SK-N-SH (cell line): ENCODE results near the gene YAP1. TPM values are rescaled to one million over a fixed set of nuclear protein-coding genes. Genes with fewer than 3 reads are reported as not detected.

ENCODE experiments used
- CTCF ChIA-PET: fragments of 300-600, 350-600 bp; formaldehyde crosslinking; extraction: SDS; loops from one replicate; lab custom pipeline; 2021; lab: Yijun Ruan, JAX
- POLR2A ChIA-PET: fragments of 350-600 bp; sonication (Branson Sonifier 250); formaldehyde crosslinking; extraction: SDS; loops from one replicate; lab custom pipeline; 2020; ENCODE audit warnings: antibody characterized with exemption, inconsistent platforms; lab: Yijun Ruan, JAX
- DNase-seq: peaks from one replicate; pipeline ENCODE4 v3.0.0; 2012
- H2AFZ ChIP-seq: fragments of 200-600 bp; sonication (generic); 2 replicates; pipeline ENCODE4 v1.8.1; 2016; ENCODE audit warnings: antibody characterized with exemption, mild to moderate bottlenecking, low read depth
- H3F3A ChIP-seq: fragments of 200-600 bp; sonication (generic); replicated peaks from 2 replicates; pipeline ENCODE3; 2016; ENCODE audit warnings: antibody characterized with exemption, mild to moderate bottlenecking; ENCODE audit not compliant: insufficient read depth
- H3K27ac ChIP-seq, 2 experiments: fragments of 200-500 bp in 1 of 2; fragments of 200-600 bp in 1 of 2; sonication (Bioruptor generic) in 1 of 2; sonication (generic), shearing (Covaris generic) in 1 of 2; 2 replicates each; pipeline versions ENCODE4 v1.5.1 to v1.6.1; 2014 to 2016; ENCODE audit warnings: low read depth in 2 of 2, inconsistent platforms in 1 of 2, low read length in 1 of 2, mild to moderate bottlenecking in 1 of 2, mixed read lengths in 1 of 2
- H3K27me3 ChIP-seq: fragments of 200-600 bp; sonication (generic), shearing (Covaris generic); 2 replicates; pipeline ENCODE4 v1.6.1; 2016; ENCODE audit warnings: mixed run types; ENCODE audit not compliant: insufficient read depth
- H3K36me3 ChIP-seq, 2 experiments: fragments of 200-500 bp in 1 of 2; fragments of 200-600 bp in 1 of 2; sonication (Bioruptor generic) in 1 of 2; sonication (generic) in 1 of 2; replicated peaks in 1 of 2; 2 replicates each; pipeline versions ENCODE3 to v1.5.1; 2014 to 2016; ENCODE audit warnings: low read length in 1 of 2, mild to moderate bottlenecking in 1 of 2; ENCODE audit not compliant: insufficient read depth in 2 of 2, control insufficient read depth in 1 of 2
- H3K4me1 ChIP-seq, 2 experiments: fragments of 200-500 bp in 1 of 2; fragments of 200-600 bp in 1 of 2; sonication (Bioruptor generic) in 1 of 2; sonication (generic), shearing (Covaris generic) in 1 of 2; 2 replicates each; pipeline versions ENCODE4 v1.5.1 to v1.6.1; 2014 to 2016; ENCODE audit warnings: low read depth in 1 of 2, low read length in 1 of 2, mixed run types in 1 of 2; ENCODE audit not compliant: insufficient read depth in 2 of 2, control insufficient read depth in 1 of 2
- H3K4me2 ChIP-seq: fragments of 200-600 bp; sonication (generic), shearing (Covaris generic); 2 replicates; pipeline ENCODE4 v1.6.1; 2017; ENCODE audit warnings: mixed run types
- H3K4me3 ChIP-seq, 2 experiments: fragments of 200-500 bp in 1 of 2; fragments of 200-600 bp in 1 of 2; sonication (Bioruptor generic) in 1 of 2; sonication (generic), shearing (Covaris generic) in 1 of 2; 2 replicates each; pipeline versions ENCODE4 v1.5.1 to v1.8.1; 2014 to 2016; ENCODE audit warnings: low read depth in 2 of 2, inconsistent platforms in 1 of 2, low read length in 1 of 2, mild to moderate bottlenecking in 1 of 2, mixed read lengths in 1 of 2, moderate library complexity in 1 of 2
- H3K79me2 ChIP-seq: fragments of 200-600 bp; sonication (generic); 2 replicates; pipeline ENCODE4 v1.8.1; 2017; ENCODE audit warnings: mild to moderate bottlenecking; ENCODE audit not compliant: insufficient read depth
- H3K9ac ChIP-seq: fragments of 200-600 bp; sonication (generic); 2 replicates; pipeline ENCODE4 v1.6.1; 2017; ENCODE audit warnings: mixed run types
- H3K9me2 ChIP-seq: fragments of 200-600 bp; sonication (generic); 2 replicates; pipeline ENCODE4 v1.6.1; 2017; ENCODE audit warnings: mixed run types
- H3K9me3 ChIP-seq: fragments of 200-600 bp; sonication (generic); 2 replicates; pipeline ENCODE4 v1.6.1; 2017; ENCODE audit warnings: mixed run types, mild to moderate bottlenecking, moderate library complexity
- H4K20me1 ChIP-seq: fragments of 200-600 bp; sonication (generic); 2 replicates; pipeline ENCODE4 v1.6.1; 2017; ENCODE audit warnings: mild to moderate bottlenecking, mixed run types; ENCODE audit not compliant: insufficient read depth
- EP300 ChIP-seq, 2 experiments: IDR thresholded peaks; 2 replicates each; pipeline versions ENCODE4 v1.4.0 to v1.6.1; 2012; ENCODE audit warnings: borderline replicate concordance in 1 of 2, low read depth in 1 of 2, low read length in 1 of 2
- FOXJ3 ChIP-seq: sonication (generic); formaldehyde crosslinking; IDR thresholded peaks from 2 replicates; pipeline ENCODE4 v1.5.1; 2020; ENCODE audit warnings: mild to moderate bottlenecking, missing genetic modification reagents
- FOXM1 ChIP-seq: IDR thresholded peaks from 2 replicates; pipeline ENCODE4 v1.4.0; 2012; ENCODE audit warnings: low read depth, mild to moderate bottlenecking
- IRF3 ChIP-seq: fragments of 150-350 bp; IDR thresholded peaks from 2 replicates; pipeline ENCODE4 v1.6.1; 2016; ENCODE audit warnings: mild to moderate bottlenecking, low read depth, low read length
- MAX ChIP-seq: IDR thresholded peaks from 2 replicates; pipeline ENCODE4 v1.4.0; 2012; ENCODE audit warnings: low read depth
- NFIC ChIP-seq: IDR thresholded peaks from 2 replicates; pipeline ENCODE4 v1.4.0; 2012; ENCODE audit warnings: borderline replicate concordance
- PBX3 ChIP-seq: IDR thresholded peaks from 2 replicates; pipeline ENCODE4; 2012
- POLR2AphosphoS5 ChIP-seq: IDR thresholded peaks from 2 replicates; pipeline ENCODE4 v1.6.1; 2012; ENCODE audit warnings: low read depth, low read length
- RCOR1 ChIP-seq: fragments of 150-350 bp; IDR thresholded peaks from 2 replicates; pipeline ENCODE4 v1.6.1; 2017; ENCODE audit warnings: antibody characterized with exemption, low read length
- TAF1 ChIP-seq: IDR thresholded peaks from 2 replicates; pipeline ENCODE4 v1.6.1; 2012; ENCODE audit warnings: low read depth, mild to moderate bottlenecking, low read length, moderate library complexity, borderline replicate concordance
- TEAD4 ChIP-seq: IDR thresholded peaks from 2 replicates; pipeline ENCODE4 v1.4.0; 2012; ENCODE audit warnings: mild to moderate bottlenecking, borderline replicate concordance; ENCODE audit not compliant: insufficient read depth
- USF1 ChIP-seq: IDR thresholded peaks from 2 replicates; pipeline ENCODE4 v1.4.0; 2012; ENCODE audit warnings: low read depth, borderline replicate concordance
- USF2 ChIP-seq: fragments of 150-350 bp; IDR thresholded peaks from 2 replicates; pipeline ENCODE4 v1.6.1; 2017; ENCODE audit warnings: antibody characterized with exemption, low read length, low read depth, borderline replicate concordance
- WGBS: methylation state at CpG from one replicate; pipeline ENCODE4 v1.1.6; 2017; ENCODE audit warnings: low lambda C conversion rate; 5-methylcytosine and 5-hydroxymethylcytosine counted together
- polyA plus RNA-seq, 3 experiments: library from polyadenylated mRNA; depleted of rRNA; stranded (reverse); fragments of >200 nt; gene quantifications; 2 replicates each; pipeline ENCODE4 v1.2.3, GENCODE V29; 2012

Gene YAP1
- polyA plus RNA-seq, 1 of the 3 experiments (the other 2 are of a cell fraction): 53.2 TPM

- 64% methylated on average over 3 of the region's 3 CpGs for WGBS
Observed at GRCh38 chr11:102196816-102197215, 86.6 kb downstream of the YAP1 start.

GRCh38 chr11:102197670-102198139 lies 87.5 kb downstream of the YAP1 start:
- H3K4me2 ChIP-seq: 0 out of 2 replicates have a peak overlapping the region, but pooled peaks have one; percentile 2
- H2AFZ ChIP-seq: no peak overlapping the region
- H3K4me1 ChIP-seq: peaks cover 0 to 23% of the 10 kb centered on the region in 2 experiments; a peak in 1 of 4 replicates
- DNase-seq: no peak
- H3K4me3 ChIP-seq: no peak overlapping the region
- ChIA-PET CTCF (interaction anchor here (1.0 kb wide), 1 partner anchor 25 kb away, joined by 3 read pairs; no protein-coding TSS in a partner anchor), POLR2A (no interaction called here)
- no peaks in the 10 kb centered on the region for H3K27me3 ChIP-seq
- H4K20me1 ChIP-seq: no peaks in the 10 kb centered on the region
- H3K9ac ChIP-seq: no peak overlapping the region
- no peaks in the 10 kb centered on the region for H3K9me3 ChIP-seq
- peaks cover 0 to 62% of the 10 kb centered on the region in 2 experiments for H3K36me3 ChIP-seq
- peaks cover 84% of the 10 kb centered on the region for H3K79me2 ChIP-seq
- WGBS: 64% methylated on average over 2 of the region's 2 CpGs
- peak overlapping the region in 1 of 2 experiments; percentile 38; a peak in 1 of 4 replicates for H3K27ac ChIP-seq
- no peaks in the 10 kb centered on the region for H3K9me2 ChIP-seq
- peaks cover 7% of the 10 kb centered on the region for H3F3A ChIP-seq
- TF ChIP-seq FOXM1 (no peak), PBX3 (no peak), RCOR1 (no peak), IRF3 (no peak), TEAD4 (no peak)

More at GRCh38 chr11:102196816-102197215, 86.6 kb downstream of the YAP1 start:
- no peak overlapping the region for H2AFZ ChIP-seq
- peaks cover 0 to 61% of the 10 kb centered on the region in 2 experiments for H3K36me3 ChIP-seq
- H3K27me3 ChIP-seq: no peaks in the 10 kb centered on the region
- DNase-seq: no peak
- 0 out of 2 replicates have a peak overlapping the region, but pooled peaks have one; percentile 2 for H3K4me2 ChIP-seq
- no peak overlapping the region for H3K4me3 ChIP-seq
- no peaks in the 10 kb centered on the region for H4K20me1 ChIP-seq
- H3K27ac ChIP-seq: peak overlapping the region in 1 of 2 experiments; percentile 38; a peak in 1 of 4 replicates
- peaks cover 75% of the 10 kb centered on the region for H3K79me2 ChIP-seq
- CTCF ChIA-PET: interaction anchor here (0.6 kb wide), 1 partner anchor 119 kb away, joined by 3 read pairs; no protein-coding TSS in a partner anchor
- H3K4me1 ChIP-seq: peaks cover 0 to 21% of the 10 kb centered on the region in 2 experiments; a peak in 1 of 4 replicates
- POLR2A ChIA-PET: no interaction called here
- H3K9me2 ChIP-seq: no peaks in the 10 kb centered on the region
- H3K9ac ChIP-seq: no peak overlapping the region
- peaks cover 7% of the 10 kb centered on the region for H3F3A ChIP-seq
- no peak for TF ChIP-seq TEAD4
- no peak for TF ChIP-seq USF2
- TF ChIP-seq USF1: no peak
- TF ChIP-seq FOXJ3 (CRISPR knock-in tag): no peak
- TF ChIP-seq EP300 (IDR thresholded peaks at IDR 0.05; ENCODE audit: borderline replicate concordance in 1 of 2, low read depth in 1 of 2, low read length in 1 of 2): no peak
- no peak for TF ChIP-seq TAF1
- no peak for TF ChIP-seq POLR2AphosphoS5
- TF ChIP-seq MAX: no peak
- no peak for TF ChIP-seq NFIC
- no peak for TF ChIP-seq IRF3
- H3K9me3 ChIP-seq: no peaks in the 10 kb centered on the region
